ENCODE data around the gene LRRTM4.

- TF ChIP-seq SNAI2 (CRISPR knock-in tag; IDR thresholded peaks at IDR 0.05) (no peak), GLIS3 (CRISPR knock-in tag; IDR thresholded peaks at IDR 0.05) (no peak), ZFP30 (CRISPR knock-in tag; IDR thresholded peaks at IDR 0.05) (no peak), RARB (CRISPR knock-in tag; IDR thresholded peaks at IDR 0.05) (no peak), ZC3H10 (CRISPR knock-in tag; IDR thresholded peaks at IDR 0.05) (no peak), ESRRG (CRISPR knock-in tag; IDR thresholded peaks at IDR 0.05) (no peak), ZFP3 (CRISPR knock-in tag; IDR thresholded peaks at IDR 0.05) (no peak), BACH2 (CRISPR knock-in tag; IDR thresholded peaks at IDR 0.05; ENCODE audit: borderline replicate concordance) (no peak), ZNF8 (CRISPR knock-in tag; IDR thresholded peaks at IDR 0.05) (no peak), CSDC2 (CRISPR knock-in tag; IDR thresholded peaks at IDR 0.05) (no peak)
- TF ChIP-seq, protein P1, sequence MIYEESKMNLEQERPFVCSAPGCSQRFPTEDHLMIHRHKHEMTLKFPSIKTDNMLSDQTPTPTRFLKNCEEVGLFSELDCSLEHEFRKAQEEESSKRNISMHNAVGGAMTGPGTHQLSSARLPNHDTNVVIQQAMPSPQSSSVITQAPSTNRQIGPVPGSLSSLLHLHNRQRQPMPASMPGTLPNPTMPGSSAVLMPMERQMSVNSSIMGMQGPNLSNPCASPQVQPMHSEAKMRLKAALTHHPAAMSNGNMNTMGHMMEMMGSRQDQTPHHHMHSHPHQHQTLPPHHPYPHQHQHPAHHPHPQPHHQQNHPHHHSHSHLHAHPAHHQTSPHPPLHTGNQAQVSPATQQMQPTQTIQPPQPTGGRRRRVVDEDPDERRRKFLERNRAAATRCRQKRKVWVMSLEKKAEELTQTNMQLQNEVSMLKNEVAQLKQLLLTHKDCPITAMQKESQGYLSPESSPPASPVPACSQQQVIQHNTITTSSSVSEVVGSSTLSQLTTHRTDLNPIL (CRISPR knock-in tag; IDR thresholded peaks at IDR 0.05; ENCODE audit: low read depth): no peak
- TF ChIP-seq, protein P2, sequence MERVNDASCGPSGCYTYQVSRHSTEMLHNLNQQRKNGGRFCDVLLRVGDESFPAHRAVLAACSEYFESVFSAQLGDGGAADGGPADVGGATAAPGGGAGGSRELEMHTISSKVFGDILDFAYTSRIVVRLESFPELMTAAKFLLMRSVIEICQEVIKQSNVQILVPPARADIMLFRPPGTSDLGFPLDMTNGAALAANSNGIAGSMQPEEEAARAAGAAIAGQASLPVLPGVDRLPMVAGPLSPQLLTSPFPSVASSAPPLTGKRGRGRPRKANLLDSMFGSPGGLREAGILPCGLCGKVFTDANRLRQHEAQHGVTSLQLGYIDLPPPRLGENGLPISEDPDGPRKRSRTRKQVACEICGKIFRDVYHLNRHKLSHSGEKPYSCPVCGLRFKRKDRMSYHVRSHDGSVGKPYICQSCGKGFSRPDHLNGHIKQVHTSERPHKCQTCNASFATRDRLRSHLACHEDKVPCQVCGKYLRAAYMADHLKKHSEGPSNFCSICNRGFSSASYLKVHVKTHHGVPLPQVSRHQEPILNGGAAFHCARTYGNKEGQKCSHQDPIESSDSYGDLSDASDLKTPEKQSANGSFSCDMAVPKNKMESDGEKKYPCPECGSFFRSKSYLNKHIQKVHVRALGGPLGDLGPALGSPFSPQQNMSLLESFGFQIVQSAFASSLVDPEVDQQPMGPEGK (CRISPR knock-in tag; IDR thresholded peaks at IDR 0.05; ENCODE audit: borderline replicate concordance): no peak
- TF ChIP-seq, protein P3, sequence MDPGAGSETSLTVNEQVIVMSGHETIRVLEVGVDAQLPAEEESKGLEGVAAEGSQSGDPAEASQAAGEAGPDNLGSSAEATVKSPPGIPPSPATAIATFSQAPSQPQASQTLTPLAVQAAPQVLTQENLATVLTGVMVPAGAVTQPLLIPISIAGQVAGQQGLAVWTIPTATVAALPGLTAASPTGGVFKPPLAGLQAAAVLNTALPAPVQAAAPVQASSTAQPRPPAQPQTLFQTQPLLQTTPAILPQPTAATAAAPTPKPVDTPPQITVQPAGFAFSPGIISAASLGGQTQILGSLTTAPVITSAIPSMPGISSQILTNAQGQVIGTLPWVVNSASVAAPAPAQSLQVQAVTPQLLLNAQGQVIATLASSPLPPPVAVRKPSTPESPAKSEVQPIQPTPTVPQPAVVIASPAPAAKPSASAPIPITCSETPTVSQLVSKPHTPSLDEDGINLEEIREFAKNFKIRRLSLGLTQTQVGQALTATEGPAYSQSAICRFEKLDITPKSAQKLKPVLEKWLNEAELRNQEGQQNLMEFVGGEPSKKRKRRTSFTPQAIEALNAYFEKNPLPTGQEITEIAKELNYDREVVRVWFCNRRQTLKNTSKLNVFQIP (CRISPR knock-in tag; IDR thresholded peaks at IDR 0.05; ENCODE audit: borderline replicate concordance, low read depth): no peak
- TF ChIP-seq, protein P4, sequence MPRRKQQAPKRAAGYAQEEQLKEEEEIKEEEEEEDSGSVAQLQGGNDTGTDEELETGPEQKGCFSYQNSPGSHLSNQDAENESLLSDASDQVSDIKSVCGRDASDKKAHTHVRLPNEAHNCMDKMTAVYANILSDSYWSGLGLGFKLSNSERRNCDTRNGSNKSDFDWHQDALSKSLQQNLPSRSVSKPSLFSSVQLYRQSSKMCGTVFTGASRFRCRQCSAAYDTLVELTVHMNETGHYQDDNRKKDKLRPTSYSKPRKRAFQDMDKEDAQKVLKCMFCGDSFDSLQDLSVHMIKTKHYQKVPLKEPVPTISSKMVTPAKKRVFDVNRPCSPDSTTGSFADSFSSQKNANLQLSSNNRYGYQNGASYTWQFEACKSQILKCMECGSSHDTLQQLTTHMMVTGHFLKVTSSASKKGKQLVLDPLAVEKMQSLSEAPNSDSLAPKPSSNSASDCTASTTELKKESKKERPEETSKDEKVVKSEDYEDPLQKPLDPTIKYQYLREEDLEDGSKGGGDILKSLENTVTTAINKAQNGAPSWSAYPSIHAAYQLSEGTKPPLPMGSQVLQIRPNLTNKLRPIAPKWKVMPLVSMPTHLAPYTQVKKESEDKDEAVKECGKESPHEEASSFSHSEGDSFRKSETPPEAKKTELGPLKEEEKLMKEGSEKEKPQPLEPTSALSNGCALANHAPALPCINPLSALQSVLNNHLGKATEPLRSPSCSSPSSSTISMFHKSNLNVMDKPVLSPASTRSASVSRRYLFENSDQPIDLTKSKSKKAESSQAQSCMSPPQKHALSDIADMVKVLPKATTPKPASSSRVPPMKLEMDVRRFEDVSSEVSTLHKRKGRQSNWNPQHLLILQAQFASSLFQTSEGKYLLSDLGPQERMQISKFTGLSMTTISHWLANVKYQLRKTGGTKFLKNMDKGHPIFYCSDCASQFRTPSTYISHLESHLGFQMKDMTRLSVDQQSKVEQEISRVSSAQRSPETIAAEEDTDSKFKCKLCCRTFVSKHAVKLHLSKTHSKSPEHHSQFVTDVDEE (CRISPR knock-in tag; IDR thresholded peaks at IDR 0.05): no peak
Measured at GRCh38 chr2:77294474-77294873, 227.7 kb downstream of the LRRTM4 start.
